HepG2 (cell line): Measurements from ENCODE around the gene SAMD14. TPM values are rescaled to one million over a fixed set of nuclear protein-coding genes. Genes with fewer than 3 reads are reported as not detected.

ENCODE experiments used
- ESRRA ChIP-seq: sonication (generic); formaldehyde crosslinking; IDR thresholded peaks from 2 replicates; pipeline ENCODE4 v1.5.1; 2020; ENCODE audit warnings: mild to moderate bottlenecking, low read depth, missing genetic modification reagents
- IRF9 ChIP-seq: sonication (generic); formaldehyde crosslinking; IDR thresholded peaks from 2 replicates; pipeline ENCODE4 v1.8.0; 2022; ENCODE audit warnings: missing genetic modification reagents, mild to moderate bottlenecking, borderline replicate concordance
- KDM3A ChIP-seq: IDR thresholded peaks from 2 replicates; pipeline ENCODE4 v1.6.1; 2018; ENCODE audit warnings: low read depth, missing compliant biosample characterization
- KDM5B ChIP-seq: sonication (generic); formaldehyde crosslinking; IDR thresholded peaks from 2 replicates; pipeline ENCODE4 v1.4.0; 2020; ENCODE audit warnings: missing genetic modification reagents, mild to moderate bottlenecking, borderline replicate concordance
- MAZ ChIP-seq, 2 experiments: sonication (generic) in 1 of 2; formaldehyde crosslinking in 1 of 2; IDR thresholded peaks; 2 replicates each; pipeline versions ENCODE4 v1.5.0 to v1.6.1; 2012 to 2020; ENCODE audit warnings: low read depth in 2 of 2, mild to moderate bottlenecking in 2 of 2, borderline replicate concordance in 1 of 2, improper control_type of control experiment in 1 of 2, low read length in 1 of 2, missing genetic modification reagents in 1 of 2, moderate library complexity in 1 of 2
- PHF5A ChIP-seq: IDR thresholded peaks from one replicate; pipeline ENCODE4 v1.6.1; 2018; ENCODE audit warnings: low read depth, missing genetic modification reagents; ENCODE audit not compliant: unreplicated experiment
- RXRA ChIP-seq: sonication (generic); formaldehyde crosslinking; IDR thresholded peaks from 2 replicates; pipeline ENCODE4 v1.5.1; 2020; ENCODE audit warnings: missing genetic modification reagents
- SP1 ChIP-seq, 2 experiments: fragments of 450-650 bp in 1 of 2; sonication (generic) in 1 of 2; formaldehyde crosslinking in 1 of 2; IDR thresholded peaks; 2 replicates each; pipeline versions ENCODE4 v1.4.0 to v1.6.1; 2016 to 2020; ENCODE audit warnings: missing genetic modification reagents in 1 of 2
- SRY ChIP-seq: sonication (generic); formaldehyde crosslinking; IDR thresholded peaks from 2 replicates; pipeline ENCODE4 v1.8.0; 2022; ENCODE audit warnings: mild to moderate bottlenecking, missing genetic modification reagents
- ZFP90 ChIP-seq: sonication (generic); formaldehyde crosslinking; IDR thresholded peaks from 2 replicates; pipeline ENCODE4 v1.8.0; 2022; ENCODE audit warnings: missing genetic modification reagents, mild to moderate bottlenecking, inconsistent platforms, borderline replicate concordance
- ZNF10 ChIP-seq: sonication (generic); formaldehyde crosslinking; IDR thresholded peaks from 2 replicates; pipeline ENCODE4 v1.4.0; 2020; ENCODE audit warnings: mild to moderate bottlenecking, low read depth, missing genetic modification reagents, borderline replicate concordance
- ZNF574 ChIP-seq: sonication (generic); formaldehyde crosslinking; IDR thresholded peaks from 2 replicates; pipeline ENCODE4 v1.4.0; 2020; ENCODE audit warnings: missing genetic modification reagents
- ZNF598 ChIP-seq: sonication (generic); formaldehyde crosslinking; IDR thresholded peaks from 2 replicates; pipeline ENCODE4 v1.5.1; 2020; ENCODE audit warnings: mild to moderate bottlenecking, missing genetic modification reagents, borderline replicate concordance
- ZNF768 ChIP-seq: sonication (generic); formaldehyde crosslinking; IDR thresholded peaks from 2 replicates; pipeline ENCODE4 v1.4.0; 2020; ENCODE audit warnings: missing genetic modification reagents
- polyA plus RNA-seq, 8 experiments: library from polyadenylated mRNA; depleted of rRNA in 3 of 8; stranded (reverse) in 7 of 8; unstranded in 1 of 8; fragments of >200 nt; fragmentation: Illumina TruSeq in 4 of 8; extraction: Trizol in 4 of 8; gene quantifications; 2 replicates each; pipeline versions ENCODE4 v1.2.1 to v1.2.3, GENCODE V29; 2011 to 2016; ENCODE audit warnings: low read depth in 4 of 8, missing spikeins in 1 of 8, mixed read lengths in 1 of 8; ENCODE audit not compliant: insufficient read depth in 1 of 8
- total RNA-seq, 5 experiments: library from RNA; depleted of rRNA; stranded (reverse); fragments of >200 nt; fragmentation: Illumina TruSeq; extraction: Trizol; gene quantifications; 2 replicates each; pipeline ENCODE4 v1.2.3, GENCODE V29; 2016; ENCODE audit warnings: low read depth in 1 of 5

Gene SAMD14
- total and polyA plus RNA-seq, 2 of the 13 experiments (the other 11 are each of a cell fraction or from before 2014, with no cell fraction given): 0.07 to 0.22 TPM

- TF ChIP-seq ZNF574 (CRISPR knock-in tag) (0 out of 2 replicates have a peak, but pooled peaks have one; percentile 32), ZNF598 (CRISPR knock-in tag) (no peak), IRF9 (CRISPR knock-in tag) (peak; percentile 65; the same call in 1 of the 2 replicates), ZFP90 (CRISPR knock-in tag) (no peak), RXRA (CRISPR knock-in tag) (peak; percentile 59; the same call in 1 of the 2 replicates), KDM3A (0 out of 2 replicates have a peak, but pooled peaks have one; percentile 58), PHF5A (CRISPR knock-in tag) (no peak), SRY (CRISPR knock-in tag) (peak; percentile 53; the same call in 1 of the 2 replicates), ZNF768 (peak; percentile 93), ESRRA (CRISPR knock-in tag) (no peak), KDM5B (CRISPR knock-in tag) (peak; percentile 67; the same call in 1 of the 2 replicates), SP1 (IDR thresholded peaks at IDR 0.05) (no peak), SP1 (CRISPR knock-in tag; IDR thresholded peaks at IDR 0.05) (0 out of 2 replicates have a peak, but pooled peaks have one; percentile 20), MAZ (IDR thresholded peaks at IDR 0.05; ENCODE audit: borderline replicate concordance, low read depth, low read length) (no peak), MAZ (CRISPR knock-in tag; IDR thresholded peaks at IDR 0.05; ENCODE audit: low read depth) (no peak), ZNF10 (no peak)
- TF ChIP-seq, all 625 proteins: peak for 77
These were observed 42.6 kb downstream of the SAMD14 start (continued) for GRCh38 chr17:50087246-50087911.
